ENCODE results near the gene LRRC3. TPM values are rescaled to one million over a fixed set of nuclear protein-coding genes. Genes with fewer than 3 reads are reported as not detected.

LRRC3 gene
- total RNA-seq, 1 experiment from 2014 or later, result 5.7 TPM

DNA sequence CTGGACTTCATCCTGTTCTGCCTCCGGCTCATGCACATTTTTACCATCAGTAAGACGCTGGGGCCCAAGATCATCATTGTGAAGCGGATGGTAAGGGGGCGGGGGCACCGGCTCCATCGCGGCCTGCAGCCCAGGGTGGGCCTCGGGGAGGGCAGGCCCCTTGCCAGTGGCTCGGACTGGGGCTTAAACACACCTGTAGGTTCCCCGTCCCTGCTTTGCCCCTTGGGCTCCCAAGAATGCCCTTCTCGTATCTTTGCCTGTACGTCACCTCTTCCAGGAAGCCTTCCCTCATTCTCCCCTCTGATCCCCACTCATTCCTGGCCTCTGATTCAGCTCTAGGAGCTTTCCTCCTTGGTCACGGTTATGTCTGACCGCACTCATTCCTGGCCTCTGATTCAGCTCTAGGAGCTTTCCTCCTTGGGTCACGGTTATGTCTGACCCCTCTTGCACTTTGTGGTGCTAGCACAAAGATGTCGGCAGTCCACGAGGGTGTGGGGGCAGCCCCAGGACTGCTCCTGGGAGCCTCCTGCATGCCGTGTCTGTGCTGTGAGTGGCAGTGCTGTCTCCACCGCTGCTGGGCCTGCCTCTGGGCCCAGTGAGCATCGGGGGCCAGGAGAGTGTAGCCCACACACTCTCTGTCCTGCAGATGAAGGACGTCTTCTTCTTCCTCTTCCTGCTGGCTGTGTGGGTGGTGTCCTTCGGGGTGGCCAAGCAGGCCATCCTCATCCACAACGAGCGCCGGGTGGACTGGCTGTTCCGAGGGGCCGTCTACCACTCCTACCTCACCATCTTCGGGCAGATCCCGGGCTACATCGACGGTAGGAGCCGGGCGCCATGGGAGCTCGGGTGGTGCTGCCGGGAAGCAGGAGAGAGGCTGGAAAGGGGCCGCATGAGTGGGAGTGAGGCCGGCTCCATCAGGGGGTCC lies 49.1 kb upstream of the LRRC3 start (continued):
- TF ChIP-seq ELF4 (CRISPR knock-in tag; IDR thresholded peaks at IDR 0.05; ENCODE audit: low read depth) (no peak), AR (CRISPR knock-in tag; IDR thresholded peaks at IDR 0.05) (no peak), ZNF423 (CRISPR knock-in tag; IDR thresholded peaks at IDR 0.05) (no peak), MYBL2 (CRISPR knock-in tag; IDR thresholded peaks at IDR 0.05) (no peak)

- Mint-ChIP-seq H3K4me3 (no peak overlapping the region), H3K27ac (no peak overlapping the region), H3K27me3 (ENCODE audit: low read depth) (peaks cover 9% of the 10 kb centered on the region), H3K9me3 (peaks cover 13% of the 10 kb centered on the region), H3K36me3 (peaks cover 14% of the 10 kb centered on the region), H3K4me1 (no peaks in the 10 kb centered on the region)
- DNase-seq (ENCODE audit: low spot score) (no peak), ATAC-seq (no peak)
- CTCF ChIA-PET, result no interaction called here
- POLR2A ChIA-PET, result interaction anchor here (0.7 kb wide), 1 partner anchor 31 kb away, joined by 4 read pairs; no protein-coding TSS in a partner anchor
- TF ChIP-seq FOXP1 (CRISPR knock-in tag; IDR thresholded peaks at IDR 0.05; ENCODE audit: borderline replicate concordance) (no peak), ZNF317 (CRISPR knock-in tag; IDR thresholded peaks at IDR 0.05; ENCODE audit: borderline replicate concordance, low read depth) (no peak), NR3C1 (CRISPR knock-in tag; conservative IDR thresholded peaks at IDR 0.05; ENCODE audit: low read depth) (no peak), ARID4B (CRISPR knock-in tag; IDR thresholded peaks at IDR 0.05; ENCODE audit: borderline replicate concordance) (no peak)
- TF ChIP-seq, protein P1, sequence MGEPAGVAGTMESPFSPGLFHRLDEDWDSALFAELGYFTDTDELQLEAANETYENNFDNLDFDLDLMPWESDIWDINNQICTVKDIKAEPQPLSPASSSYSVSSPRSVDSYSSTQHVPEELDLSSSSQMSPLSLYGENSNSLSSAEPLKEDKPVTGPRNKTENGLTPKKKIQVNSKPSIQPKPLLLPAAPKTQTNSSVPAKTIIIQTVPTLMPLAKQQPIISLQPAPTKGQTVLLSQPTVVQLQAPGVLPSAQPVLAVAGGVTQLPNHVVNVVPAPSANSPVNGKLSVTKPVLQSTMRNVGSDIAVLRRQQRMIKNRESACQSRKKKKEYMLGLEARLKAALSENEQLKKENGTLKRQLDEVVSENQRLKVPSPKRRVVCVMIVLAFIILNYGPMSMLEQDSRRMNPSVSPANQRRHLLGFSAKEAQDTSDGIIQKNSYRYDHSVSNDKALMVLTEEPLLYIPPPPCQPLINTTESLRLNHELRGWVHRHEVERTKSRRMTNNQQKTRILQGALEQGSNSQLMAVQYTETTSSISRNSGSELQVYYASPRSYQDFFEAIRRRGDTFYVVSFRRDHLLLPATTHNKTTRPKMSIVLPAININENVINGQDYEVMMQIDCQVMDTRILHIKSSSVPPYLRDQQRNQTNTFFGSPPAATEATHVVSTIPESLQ (CRISPR knock-in tag; IDR thresholded peaks at IDR 0.05), result no peak
Measured at GRCh38 chr21:44406953-44407352, 48.4 kb upstream of the LRRC3 start.

- POLR2A ChIA-PET, result interaction anchor here (0.7 kb wide), 1 partner anchor 31 kb away, joined by 4 read pairs; no protein-coding TSS in a partner anchor
- TF ChIP-seq, protein P2, sequence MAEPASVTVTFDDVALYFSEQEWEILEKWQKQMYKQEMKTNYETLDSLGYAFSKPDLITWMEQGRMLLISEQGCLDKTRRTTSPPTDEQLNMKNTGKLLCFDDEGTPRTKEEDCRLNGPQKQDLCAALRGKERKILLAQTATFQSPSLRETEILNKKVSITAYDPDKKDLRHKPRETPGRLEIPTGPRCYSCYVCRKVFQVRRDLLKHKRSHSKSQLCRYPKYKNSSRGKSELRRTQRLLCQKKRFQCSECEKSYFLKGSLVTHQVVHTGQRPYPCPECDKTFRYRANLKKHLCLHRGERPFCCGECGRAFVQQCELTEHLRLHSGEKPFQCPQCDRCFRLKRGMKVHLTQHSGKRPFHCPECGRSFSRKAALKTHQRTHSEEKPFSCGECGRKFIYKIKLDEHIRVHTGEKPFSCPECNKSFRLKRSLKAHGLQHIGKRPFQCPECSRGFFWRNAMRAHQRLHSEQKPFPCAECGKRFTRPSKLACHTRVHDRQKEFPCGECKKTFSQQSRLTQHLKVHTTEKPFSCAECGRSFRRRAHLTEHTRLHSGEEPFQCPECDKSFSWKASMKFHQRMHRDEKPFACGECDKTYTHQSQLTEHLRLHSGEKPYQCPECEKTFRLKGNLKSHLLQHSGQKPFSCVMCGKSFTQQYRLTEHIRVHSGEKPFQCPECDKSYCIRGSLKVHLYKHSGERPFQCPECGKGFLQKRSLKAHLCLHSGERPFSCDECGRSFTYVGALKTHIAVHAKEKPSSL (CRISPR knock-in tag; conservative IDR thresholded peaks at IDR 0.05), result no peak
- 0 out of 2 replicates have a peak, but pooled peaks have one; percentile 23 for TF ChIP-seq GABPB1 (CRISPR knock-in tag; IDR thresholded peaks at IDR 0.05)
- no peak overlapping the region for H3K27ac Mint-ChIP-seq
- H3K9me3 Mint-ChIP-seq, result peaks cover 13% of the 10 kb centered on the region
- peaks cover 14% of the 10 kb centered on the region for H3K36me3 Mint-ChIP-seq
- H3K4me3 Mint-ChIP-seq, result no peak overlapping the region
- peaks cover 9% of the 10 kb centered on the region for H3K27me3 Mint-ChIP-seq (ENCODE audit: low read depth)
- H3K4me1 Mint-ChIP-seq, result no peaks in the 10 kb centered on the region
- ATAC-seq (no peak), DNase-seq (ENCODE audit: low spot score) (no peak)
- CTCF ChIA-PET, result no interaction called here
Measured at GRCh38 chr21:44407493-44407892, 47.8 kb upstream of the LRRC3 start.
